Loucy (cell line): ENCODE results near the gene CHTOP.

Source experiments
- H2AFZ ChIP-seq: fragments of 200-600 bp; sonication (generic); 2 replicates; pipeline ENCODE4 v1.6.0; 2016; ENCODE audit warnings: antibody characterized with exemption, mild to moderate bottlenecking, low read length, moderate library complexity
- H3F3A ChIP-seq: fragments of 200-600 bp; 2 replicates; pipeline ENCODE4 v1.6.0; 2016; ENCODE audit warnings: antibody characterized with exemption, low read depth, mild to moderate bottlenecking
- H3K27me3 ChIP-seq: fragments of 200-600 bp; sonication (generic); 2 replicates; pipeline ENCODE4 v1.6.1; 2014; ENCODE audit warnings: low read length, mild to moderate bottlenecking; ENCODE audit not compliant: insufficient read depth, poor library complexity, severe bottlenecking
- H3K36me3 ChIP-seq: fragments of 200-600 bp; sonication (generic); 2 replicates; pipeline ENCODE4 v1.6.1; 2016; ENCODE audit warnings: low read length; ENCODE audit not compliant: insufficient read depth
- H3K4me1 ChIP-seq: fragments of 200-600 bp; sonication (generic); 2 replicates; pipeline ENCODE4 v1.5.1; 2014; ENCODE audit warnings: low read length, mild to moderate bottlenecking; ENCODE audit not compliant: insufficient read depth, poor library complexity, severe bottlenecking
- H3K4me2 ChIP-seq: fragments of 200-600 bp; sonication (generic); 2 replicates; pipeline ENCODE4 v1.6.0; 2014; ENCODE audit warnings: antibody characterized with exemption, low read length, low read depth, mild to moderate bottlenecking; ENCODE audit not compliant: poor library complexity, severe bottlenecking
- H3K4me3 ChIP-seq: fragments of 200-600 bp; sonication (generic); 2 replicates; pipeline ENCODE4 v1.5.1; 2014; ENCODE audit warnings: low read length, mild to moderate bottlenecking, mixed read lengths; ENCODE audit not compliant: poor library complexity, severe bottlenecking
- H3K79me2 ChIP-seq: fragments of 200-600 bp; sonication (generic); 2 replicates; pipeline ENCODE4 v1.6.1; 2014; ENCODE audit warnings: low read length; ENCODE audit not compliant: insufficient read depth
- H3K9ac ChIP-seq: fragments of 200-600 bp; sonication (generic); 2 replicates; pipeline ENCODE4 v1.6.0; 2014; ENCODE audit warnings: mild to moderate bottlenecking, low read depth, low read length, moderate library complexity; ENCODE audit not compliant: poor library complexity, severe bottlenecking
- H3K9me2 ChIP-seq: fragments of 200-600 bp; sonication (generic); replicated peaks from 2 replicates; pipeline ENCODE4 v1.6.1; 2016; ENCODE audit warnings: low read depth, low read length, mixed read lengths
- H3K9me3 ChIP-seq: fragments of 200-600 bp; sonication (generic); 2 replicates; pipeline ENCODE4 v1.6.1; 2014; ENCODE audit warnings: mild to moderate bottlenecking, antibody characterized with exemption, low read length, low read depth; ENCODE audit not compliant: insufficient read depth
- H4K20me1 ChIP-seq: fragments of 200-600 bp; sonication (generic); 2 replicates; pipeline ENCODE4 v1.6.0; 2014; ENCODE audit warnings: antibody characterized with exemption, low read length, mild to moderate bottlenecking; ENCODE audit not compliant: insufficient read depth, poor library complexity, severe bottlenecking
- EZH2phosphoT487 ChIP-seq: fragments of 200-600 bp; IDR thresholded peaks from 2 replicates; pipeline ENCODE4 v1.6.1; 2018; ENCODE audit warnings: antibody characterized with exemption, mild to moderate bottlenecking, moderate library complexity, borderline replicate concordance
- TF ChIP-seq, protein P1 (sequence below): fragments of 200-600 bp; sonication (generic); conservative IDR thresholded peaks from 2 replicates; pipeline ENCODE4 v1.5.1; 2014; ENCODE audit warnings: mild to moderate bottlenecking, antibody characterized with exemption, low read length

CHTOP gene

DNA sequence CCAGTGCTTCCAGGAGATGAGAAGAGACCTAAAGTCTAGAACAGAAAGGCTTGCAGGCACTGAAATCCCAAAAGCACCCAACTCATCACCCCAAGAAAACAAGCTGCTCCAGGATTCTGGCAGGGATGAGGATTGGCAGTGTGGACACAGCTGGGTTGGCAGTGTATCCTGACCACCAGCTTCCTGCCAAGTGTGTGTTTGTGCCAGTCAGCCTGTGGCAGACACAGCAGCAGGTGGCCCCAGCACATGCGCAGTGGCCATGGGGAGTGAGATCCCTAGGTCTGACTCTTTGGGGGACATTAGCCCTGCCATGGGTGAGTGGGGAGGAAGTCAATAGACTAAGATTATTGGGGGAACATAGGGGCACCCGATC lies 16.0 kb downstream of the CHTOP start:
- Histone ChIP-seq H3K27me3 (no peaks in the 10 kb centered on the region), H3F3A (no peaks in the 10 kb centered on the region), H3K9me3 (no peaks in the 10 kb centered on the region), H3K4me3 (no peak overlapping the region), H3K9ac (no peak overlapping the region), H3K36me3 (peaks cover 18% of the 10 kb centered on the region; the same call in 1 of the 2 replicates), H4K20me1 (peaks cover 4% of the 10 kb centered on the region), H3K9me2 (no peaks in the 10 kb centered on the region), H2AFZ (no peak overlapping the region), H3K79me2 (no peaks in the 10 kb centered on the region), H3K4me1 (peaks cover 4% of the 10 kb centered on the region), H3K4me2 (no peak overlapping the region)
- TF ChIP-seq, protein P1, sequence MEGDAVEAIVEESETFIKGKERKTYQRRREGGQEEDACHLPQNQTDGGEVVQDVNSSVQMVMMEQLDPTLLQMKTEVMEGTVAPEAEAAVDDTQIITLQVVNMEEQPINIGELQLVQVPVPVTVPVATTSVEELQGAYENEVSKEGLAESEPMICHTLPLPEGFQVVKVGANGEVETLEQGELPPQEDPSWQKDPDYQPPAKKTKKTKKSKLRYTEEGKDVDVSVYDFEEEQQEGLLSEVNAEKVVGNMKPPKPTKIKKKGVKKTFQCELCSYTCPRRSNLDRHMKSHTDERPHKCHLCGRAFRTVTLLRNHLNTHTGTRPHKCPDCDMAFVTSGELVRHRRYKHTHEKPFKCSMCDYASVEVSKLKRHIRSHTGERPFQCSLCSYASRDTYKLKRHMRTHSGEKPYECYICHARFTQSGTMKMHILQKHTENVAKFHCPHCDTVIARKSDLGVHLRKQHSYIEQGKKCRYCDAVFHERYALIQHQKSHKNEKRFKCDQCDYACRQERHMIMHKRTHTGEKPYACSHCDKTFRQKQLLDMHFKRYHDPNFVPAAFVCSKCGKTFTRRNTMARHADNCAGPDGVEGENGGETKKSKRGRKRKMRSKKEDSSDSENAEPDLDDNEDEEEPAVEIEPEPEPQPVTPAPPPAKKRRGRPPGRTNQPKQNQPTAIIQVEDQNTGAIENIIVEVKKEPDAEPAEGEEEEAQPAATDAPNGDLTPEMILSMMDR = no peak
- TF ChIP-seq EZH2phosphoT487 = no peak

DNA sequence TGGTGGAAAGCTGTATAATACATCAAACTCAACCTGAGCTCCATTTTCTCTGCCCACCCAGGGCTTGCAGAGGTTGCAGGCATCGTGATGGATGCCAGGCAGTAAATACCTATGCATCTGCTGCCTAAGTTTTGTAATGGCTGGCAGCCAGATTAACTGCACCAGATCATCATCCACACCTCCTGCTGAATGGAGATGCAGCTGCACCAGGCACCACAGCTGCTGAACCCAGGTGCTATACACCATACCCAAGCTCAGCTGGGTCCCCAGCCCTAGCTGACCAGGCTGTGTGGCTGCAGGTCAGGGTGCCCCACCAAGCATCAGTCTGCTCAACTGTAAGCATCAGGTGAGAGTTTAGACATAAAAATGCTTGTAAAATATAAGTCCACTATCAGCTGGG lies 17.9 kb downstream of the CHTOP start:
- Histone ChIP-seq H3K79me2 (no peaks in the 10 kb centered on the region), H3K27me3 (no peaks in the 10 kb centered on the region), H3F3A (no peaks in the 10 kb centered on the region), H3K9me3 (no peaks in the 10 kb centered on the region), H3K4me3 (no peak overlapping the region), H4K20me1 (no peaks in the 10 kb centered on the region), H3K36me3 (no peaks in the 10 kb centered on the region), H2AFZ (no peak overlapping the region), H3K9me2 (no peaks in the 10 kb centered on the region), H3K4me1 (peaks cover 4% of the 10 kb centered on the region), H3K4me2 (no peak overlapping the region), H3K9ac (no peak overlapping the region)
- TF ChIP-seq EZH2phosphoT487 = no peak
- TF ChIP-seq, protein P1 = no peak

DNA sequence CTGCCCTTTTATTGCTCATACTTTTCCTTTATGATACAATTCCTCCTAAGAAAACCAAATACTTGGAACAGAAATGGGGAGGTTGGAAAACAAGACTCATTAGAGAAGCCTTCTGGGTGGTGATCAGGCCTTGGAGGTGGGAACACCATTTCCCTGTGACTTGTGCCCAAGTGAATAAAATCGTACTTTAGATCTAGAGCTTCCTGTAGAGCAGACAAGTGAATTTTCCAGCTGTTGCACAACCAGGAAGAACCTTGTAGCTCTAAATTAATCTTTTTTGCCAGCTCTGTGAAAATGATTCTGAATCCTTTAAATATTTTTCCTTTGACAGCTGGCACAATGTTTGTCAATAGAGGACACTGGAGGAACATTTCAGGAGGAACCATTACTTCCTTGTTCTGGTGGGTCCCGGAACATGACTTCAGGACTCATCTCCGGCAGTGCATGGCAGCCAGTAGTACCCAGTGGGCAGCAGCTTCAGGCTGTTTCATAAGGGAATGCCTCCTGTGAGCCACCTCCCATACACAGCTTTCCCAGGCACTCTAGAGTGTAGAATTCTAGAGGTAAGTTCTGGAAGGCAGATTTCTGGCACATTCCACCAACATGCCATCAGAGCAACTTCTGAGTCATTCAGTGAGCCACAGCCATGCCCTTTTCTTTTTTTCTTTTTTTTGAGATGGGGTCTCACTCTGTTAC lies 19.1 kb downstream of the CHTOP start:
- no peaks in the 10 kb centered on the region for H3K9me2 ChIP-seq
- H3K4me3 ChIP-seq = no peak overlapping the region
- H3K4me1 ChIP-seq = peaks cover 4% of the 10 kb centered on the region
- H3K79me2 ChIP-seq = no peaks in the 10 kb centered on the region
- no peaks in the 10 kb centered on the region for H3K9me3 ChIP-seq
- H3K9ac ChIP-seq = no peak overlapping the region
- no peaks in the 10 kb centered on the region for H4K20me1 ChIP-seq
- TF ChIP-seq EZH2phosphoT487 = no peak
- TF ChIP-seq, protein P1 = no peak
- no peak overlapping the region for H2AFZ ChIP-seq
- H3K27me3 ChIP-seq = no peaks in the 10 kb centered on the region
- no peak overlapping the region for H3K4me2 ChIP-seq
- H3K36me3 ChIP-seq = no peaks in the 10 kb centered on the region
- H3F3A ChIP-seq = no peaks in the 10 kb centered on the region
